Ovary (tissue), 9 donors: ENCODE results near the gene MAP2K6. TPM values are rescaled to one million over a fixed set of nuclear protein-coding genes. Genes with fewer than 3 reads are reported as not detected.

ENCODE experiments used
- DNase-seq, 5 donors: peaks; one replicate each; pipeline ENCODE4 v3.0.0-alpha.2; 2019 to 2020
- H3K27ac ChIP-seq, 2 donors: fragments of 200-600 bp; one replicate each; pipeline versions ENCODE4 v1.5.1 to v1.8.0; 2019 to 2022
- H3K27me3 ChIP-seq: fragments of 200-600 bp; one replicate; pipeline ENCODE4 v1.8.0; 2022
- H3K36me3 ChIP-seq: fragments of 200-600 bp; sonication (generic); one replicate; pipeline ENCODE4 v1.5.1; 2019
- H3K4me1 ChIP-seq: one replicate; pipeline ENCODE4 v1.8.1; 2013; ENCODE audit warnings: mild to moderate bottlenecking, moderate library complexity; ENCODE audit not compliant: insufficient read depth
- H3K4me3 ChIP-seq: fragments of 200-600 bp; sonication (generic); one replicate; pipeline ENCODE4 v1.5.1; 2017
- H3K9me3 ChIP-seq, 2 donors: fragments of 200-600 bp in 1 of 2; sonication (generic) in 1 of 2; one replicate each; pipeline versions ENCODE4 v1.5.1 to v1.8.1; 2013 to 2019; ENCODE audit warnings: mild to moderate bottlenecking in 1 of 2, moderate library complexity in 1 of 2
- EP300 ChIP-seq: sonication (generic); formaldehyde crosslinking; IDR thresholded peaks from one replicate; pipeline ENCODE4 v1.6.1; 2017; ENCODE audit warnings: antibody characterized with exemption
- POLR2A ChIP-seq: fragments of 450-650 bp; IDR thresholded peaks from one replicate; pipeline ENCODE4 v1.6.1; 2017; ENCODE audit warnings: antibody characterized with exemption, mild to moderate bottlenecking, moderate library complexity
- WGBS, 3 donors: extraction: QIAGEN DNeasy Blood & Tissue Kit in 1 of 3; methylation state at CpG; one replicate each; pipeline versions ENCODE4 v1.1.5 to v1.1.7; 2013 to 2017; 5-methylcytosine and 5-hydroxymethylcytosine counted together
- intact Hi-C, 4 donors: fragments of 100-400 bp; cut with DNase I; formaldehyde crosslinking; loops; one replicate each; pipeline versions ENCODE4 v1.11.0 to v1.15.1; 2022 to 2023
- polyA plus RNA-seq, 2 donors: library from polyadenylated mRNA; stranded (reverse); fragments of 200-250 nt in 1 of 2; fragments of 350-450 nt in 1 of 2; fragmentation: Illumina TruSeq in 1 of 2; extraction: RNeasy Lipid Tissue Mini Kit (QIAGEN cat#74804) in 1 of 2; gene quantifications; one replicate each; pipeline ENCODE4 v1.2.3, GENCODE V29; 2013 to 2014
- total RNA-seq, 7 donors: library from RNA; depleted of rRNA in 2 of 7; stranded (reverse); fragments of >200 nt in 2 of 7; fragmentation: NEBNext Ultra II Directional in 3 of 7; extraction: Animal tissue kit (Norgen Biotek cat#: 25700) in 3 of 7; gene quantifications; one replicate each; pipeline versions ENCODE4 v1.1.0 to v1.2.4, GENCODE V29; 2016 to 2023
- TF ChIP-seq, protein P1 (sequence below), 3 donors: fragments of 450-650 bp in 2 of 3; fragments of 200-600 bp in 1 of 3; IDR thresholded peaks; one replicate each; pipeline versions ENCODE4 v1.5.1 to v1.8.0; 2016 to 2022; ENCODE audit warnings: antibody characterized with exemption in 3 of 3, mild to moderate bottlenecking in 1 of 3
- donor health status: DM: no; HTN: no; CAD: no; lungs with moderate emphysema.
- donor health status: DM: no; HTN: no; CAD: no.
- donor health status: Bipolar disorder and iron deficiency.
- donor health status: DM: yes; HTN: yes; CAD: no.
- donor health status: DM: no; HTN: no; CAD: no.
- donor health status: DM: yes; HTN: yes; CAD: no.

Gene MAP2K6
- total and polyA plus RNA-seq, 9 donors, result 1.0 to 8.4 (median 3.5) TPM

DNA sequence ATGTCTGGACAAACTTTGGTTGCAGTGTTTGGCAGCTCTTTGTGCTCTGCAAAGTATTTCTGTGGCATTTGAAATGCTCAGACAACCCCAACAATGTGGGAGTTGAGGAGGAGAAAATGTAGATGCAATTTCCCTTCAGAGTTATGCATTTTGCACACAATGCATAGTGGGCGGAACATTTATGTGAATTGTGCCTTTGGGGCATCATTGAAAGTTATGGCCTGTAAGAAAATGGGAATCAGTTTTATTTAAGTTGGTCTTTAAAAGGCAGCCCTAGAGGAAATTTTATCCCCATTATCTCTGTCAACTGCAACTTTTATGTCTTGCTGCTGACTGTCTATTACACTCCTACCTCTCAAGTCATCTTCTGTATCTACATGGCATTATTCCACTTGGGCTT is 176.2 kb downstream of the MAP2K6 start:
- Histone ChIP-seq H3K4me3 (no peak overlapping the region), H3K9me3 (no peaks in the 10 kb centered on the region), H3K27ac (no peak overlapping the region), H3K4me1 (no peaks in the 10 kb centered on the region), H3K27me3 (no peaks in the 10 kb centered on the region), H3K36me3 (no peaks in the 10 kb centered on the region)
- WGBS, 3 donors, result 97 to 100% (median 97%) methylated on average over 1 of the region's 1 CpG
- TF ChIP-seq, protein P1, sequence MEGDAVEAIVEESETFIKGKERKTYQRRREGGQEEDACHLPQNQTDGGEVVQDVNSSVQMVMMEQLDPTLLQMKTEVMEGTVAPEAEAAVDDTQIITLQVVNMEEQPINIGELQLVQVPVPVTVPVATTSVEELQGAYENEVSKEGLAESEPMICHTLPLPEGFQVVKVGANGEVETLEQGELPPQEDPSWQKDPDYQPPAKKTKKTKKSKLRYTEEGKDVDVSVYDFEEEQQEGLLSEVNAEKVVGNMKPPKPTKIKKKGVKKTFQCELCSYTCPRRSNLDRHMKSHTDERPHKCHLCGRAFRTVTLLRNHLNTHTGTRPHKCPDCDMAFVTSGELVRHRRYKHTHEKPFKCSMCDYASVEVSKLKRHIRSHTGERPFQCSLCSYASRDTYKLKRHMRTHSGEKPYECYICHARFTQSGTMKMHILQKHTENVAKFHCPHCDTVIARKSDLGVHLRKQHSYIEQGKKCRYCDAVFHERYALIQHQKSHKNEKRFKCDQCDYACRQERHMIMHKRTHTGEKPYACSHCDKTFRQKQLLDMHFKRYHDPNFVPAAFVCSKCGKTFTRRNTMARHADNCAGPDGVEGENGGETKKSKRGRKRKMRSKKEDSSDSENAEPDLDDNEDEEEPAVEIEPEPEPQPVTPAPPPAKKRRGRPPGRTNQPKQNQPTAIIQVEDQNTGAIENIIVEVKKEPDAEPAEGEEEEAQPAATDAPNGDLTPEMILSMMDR (IDR thresholded peaks at IDR 0.05), result no peak
- TF ChIP-seq POLR2A, result no peak
- no peak for TF ChIP-seq EP300
- DNase-seq, result no peak
- intact Hi-C loops, result no loop called here

DNA sequence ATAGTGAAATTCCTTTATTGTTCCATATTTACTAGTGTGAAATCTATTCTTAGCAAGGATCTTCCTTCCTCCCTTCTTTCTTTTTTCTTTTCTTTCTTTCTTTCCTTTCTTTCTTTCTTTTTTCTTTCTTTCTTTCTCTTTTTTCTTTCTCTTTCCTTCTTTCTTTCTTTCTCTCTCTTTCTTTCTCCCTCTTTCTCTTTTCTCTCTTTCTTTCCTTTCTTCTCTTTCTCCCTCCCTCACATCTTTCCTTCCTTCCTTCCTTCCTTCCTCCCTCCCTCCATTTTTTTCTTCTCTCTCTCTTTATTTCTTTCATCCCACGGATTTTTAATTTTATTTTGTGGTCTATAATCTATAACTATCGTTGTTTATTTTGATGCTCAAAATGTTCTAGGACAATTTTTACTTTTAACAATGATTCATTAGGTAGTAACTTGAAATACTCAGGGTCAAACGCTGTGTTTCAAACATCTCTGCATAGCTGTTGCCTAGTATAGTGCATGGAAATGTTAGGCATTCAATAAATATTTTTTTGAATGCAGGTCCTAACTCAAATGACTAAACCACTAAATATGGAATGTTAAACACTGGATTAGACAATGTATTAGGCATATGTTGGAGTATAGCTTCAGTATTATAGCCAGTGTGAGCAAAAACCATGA is 178.3 kb downstream of the MAP2K6 start:
- TF ChIP-seq EP300 (no peak), POLR2A (no peak)
- TF ChIP-seq, protein P1 (IDR thresholded peaks at IDR 0.05), result no peak
- 45 to 47% (median 46%) methylated on average over 3 of the region's 3 CpGs for WGBS, 3 donors
- Histone ChIP-seq H3K4me1 (no peaks in the 10 kb centered on the region), H3K27ac (no peak overlapping the region), H3K27me3 (no peaks in the 10 kb centered on the region), H3K4me3 (no peak overlapping the region), H3K9me3 (no peaks in the 10 kb centered on the region), H3K36me3 (no peaks in the 10 kb centered on the region)
- no peak for DNase-seq
- intact Hi-C loops, result no loop called here

DNA sequence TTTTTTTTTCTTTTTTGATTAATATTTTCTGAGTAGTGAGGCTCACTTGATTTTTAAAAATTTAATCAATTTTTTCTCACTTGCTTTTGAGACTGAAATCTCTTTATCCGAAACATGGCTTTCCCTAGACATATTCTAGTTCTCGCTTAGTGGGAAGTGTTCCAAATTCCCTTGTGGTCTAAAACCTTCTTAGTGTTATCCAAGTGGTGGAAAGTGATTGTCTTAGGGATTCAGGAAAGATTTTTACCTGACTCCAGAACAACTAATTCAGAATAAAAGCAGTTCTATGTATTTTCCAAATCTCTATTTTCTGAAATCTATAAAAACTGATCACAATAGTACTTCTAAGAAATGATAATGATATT is 178.8 kb downstream of the MAP2K6 start:
- 88 to 96% (median 92%) methylated on average over 2 of the region's 2 CpGs for WGBS, 3 donors
- Histone ChIP-seq H3K9me3 (no peaks in the 10 kb centered on the region), H3K27me3 (no peaks in the 10 kb centered on the region), H3K4me1 (no peaks in the 10 kb centered on the region), H3K27ac (no peak overlapping the region), H3K36me3 (no peaks in the 10 kb centered on the region), H3K4me3 (no peak overlapping the region)
- intact Hi-C loops, result no loop called here
- DNase-seq, result no peak
- TF ChIP-seq POLR2A (no peak), EP300 (no peak)
- TF ChIP-seq, protein P1 (IDR thresholded peaks at IDR 0.05), result no peak

DNA sequence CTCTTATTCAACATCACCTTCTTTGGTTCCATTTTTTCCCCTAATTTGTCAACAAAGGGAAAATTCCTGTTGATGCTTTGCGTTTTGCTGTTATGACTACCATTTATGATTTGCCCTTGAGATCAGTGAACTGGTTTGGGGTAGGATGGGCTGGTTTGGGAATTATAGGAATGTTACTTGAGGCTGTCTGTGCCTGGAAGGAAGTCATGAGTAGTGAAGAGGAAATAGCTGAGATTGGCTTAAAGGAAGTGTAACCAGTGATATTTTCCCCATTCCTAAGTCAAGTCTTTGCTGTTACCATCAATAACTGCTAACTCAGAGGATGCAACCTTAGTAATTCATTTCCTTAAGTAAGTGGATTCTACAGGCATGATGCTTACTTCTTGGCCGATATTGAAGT is 179.2 kb downstream of the MAP2K6 start:
- Histone ChIP-seq H3K27me3 (no peaks in the 10 kb centered on the region), H3K36me3 (no peaks in the 10 kb centered on the region), H3K9me3 (no peaks in the 10 kb centered on the region), H3K27ac (no peak overlapping the region), H3K4me3 (no peak overlapping the region), H3K4me1 (no peaks in the 10 kb centered on the region)
- no peak for TF ChIP-seq POLR2A
- TF ChIP-seq, protein P1 (IDR thresholded peaks at IDR 0.05), result no peak
- no peak for TF ChIP-seq EP300
- intact Hi-C loops, result no loop called here
- no peak for DNase-seq
- 67 to 87% (median 77%) methylated on average over 2 of the region's 2 CpGs for WGBS, 3 donors
